Mesenchymal stem cell (in vitro differentiated cells and primary cell): Measurements from ENCODE around the gene MAP9.
"Not testable (repeated sequence)": the region's sequence is repeated elsewhere in the genome, so short reads cannot be mapped to it uniquely, and the experiment has no call there.

Source experiments
- DNase-seq: peaks from one replicate; pipeline ENCODE4 v3.0.0-alpha.2; 2013
- H2AFZ ChIP-seq: one replicate; pipeline ENCODE4 v1.6.1; 2013; ENCODE audit warnings: low read depth, mild to moderate bottlenecking, control low read depth, inconsistent platforms, low read length, moderate library complexity
- H2AK5ac ChIP-seq: 2 replicates; pipeline ENCODE4 v1.6.1; 2013; ENCODE audit warnings: low read length, moderate library complexity, mild to moderate bottlenecking, inconsistent platforms; ENCODE audit not compliant: severe bottlenecking
- H2BK120ac ChIP-seq: one replicate; pipeline ENCODE4 v1.6.1; 2013; ENCODE audit warnings: low read depth, mild to moderate bottlenecking, inconsistent platforms, low read length, moderate library complexity
- H2BK12ac ChIP-seq, 2 experiments: one replicate each; pipeline ENCODE4 v1.6.1; 2013; ENCODE audit warnings: inconsistent platforms in 2 of 2, low read length in 2 of 2, mild to moderate bottlenecking in 2 of 2, moderate library complexity in 2 of 2, control low read depth in 1 of 2
- H2BK15ac ChIP-seq: one replicate; pipeline ENCODE4 v1.6.1; 2013; ENCODE audit warnings: mild to moderate bottlenecking, low read depth, inconsistent platforms; ENCODE audit not compliant: poor library complexity, severe bottlenecking
- H2BK5ac ChIP-seq: 2 replicates; pipeline ENCODE4 v1.6.1; 2013; ENCODE audit warnings: low read depth, mild to moderate bottlenecking, low read length, control low read depth, inconsistent platforms; ENCODE audit not compliant: poor library complexity, severe bottlenecking
- H3K14ac ChIP-seq, 2 experiments: one replicate each; pipeline ENCODE4 v1.6.1; 2013; ENCODE audit warnings: inconsistent platforms in 2 of 2, low read length in 2 of 2, control low read depth in 1 of 2, mild to moderate bottlenecking in 1 of 2, moderate library complexity in 1 of 2
- H3K18ac ChIP-seq, 2 experiments: one replicate each; pipeline ENCODE4 v1.6.1; 2013; ENCODE audit warnings: inconsistent platforms in 2 of 2, low read length in 2 of 2, control low read depth in 1 of 2, low read depth in 1 of 2, mild to moderate bottlenecking in 1 of 2
- H3K23ac ChIP-seq, 2 experiments: one replicate each; pipeline ENCODE4 v1.6.1; 2013; ENCODE audit warnings: inconsistent platforms in 2 of 2, low read length in 2 of 2, mild to moderate bottlenecking in 2 of 2, moderate library complexity in 2 of 2, control low read depth in 1 of 2
- H3K27ac ChIP-seq: 2 replicates; pipeline ENCODE4 v1.5.1; 2013; ENCODE audit warnings: mild to moderate bottlenecking, moderate library complexity, low read length, control low read depth, inconsistent platforms; ENCODE audit not compliant: poor library complexity, severe bottlenecking
- H3K27me3 ChIP-seq, 2 experiments: 2 replicates each; pipeline versions ENCODE4 v1.6.1 to v1.7.0; 2013; ENCODE audit warnings: low read length in 2 of 2, mild to moderate bottlenecking in 2 of 2, moderate library complexity in 2 of 2, control low read depth in 1 of 2, inconsistent platforms in 1 of 2; ENCODE audit not compliant: control insufficient read depth in 1 of 2, insufficient read depth in 1 of 2
- H3K36me3 ChIP-seq, 2 experiments: 2 replicates each; pipeline versions ENCODE4 v1.6.1 to v1.7.0; 2013; ENCODE audit warnings: low read length in 2 of 2, control low read depth in 1 of 2, inconsistent platforms in 1 of 2, low read depth in 1 of 2, mild to moderate bottlenecking in 1 of 2; ENCODE audit not compliant: insufficient read depth in 2 of 2, control insufficient read depth in 1 of 2
- H3K4ac ChIP-seq, 2 experiments: one replicate each; pipeline ENCODE4 v1.6.1; 2013; ENCODE audit warnings: inconsistent platforms in 2 of 2, low read length in 2 of 2, mild to moderate bottlenecking in 2 of 2, moderate library complexity in 2 of 2, control low read depth in 1 of 2, low read depth in 1 of 2
- H3K4me1 ChIP-seq: 2 replicates; pipeline ENCODE4 v1.6.1; 2013; ENCODE audit warnings: low read depth, low read length, control low read depth; ENCODE audit not compliant: control insufficient read depth, insufficient read depth
- H3K4me2 ChIP-seq: 2 replicates; pipeline ENCODE4 v1.6.1; 2013; ENCODE audit warnings: low read length, mild to moderate bottlenecking, inconsistent platforms; ENCODE audit not compliant: poor library complexity, severe bottlenecking
- H3K4me3 ChIP-seq, 2 experiments: 2 replicates each; pipeline versions ENCODE4 v1.5.1 to v1.7.0; 2013; ENCODE audit warnings: low read length in 2 of 2, mild to moderate bottlenecking in 2 of 2, control low read depth in 1 of 2, low read depth in 1 of 2; ENCODE audit not compliant: insufficient read depth in 1 of 2
- H3K79me1 ChIP-seq: replicated peaks from 2 replicates; pipeline ENCODE4 v1.6.1; 2013; ENCODE audit warnings: mild to moderate bottlenecking, control low read depth, low read length, inconsistent platforms; ENCODE audit not compliant: poor library complexity, severe bottlenecking
- H3K9ac ChIP-seq: 2 replicates; pipeline ENCODE4 v1.7.0; 2013; ENCODE audit warnings: mild to moderate bottlenecking, low read length, moderate library complexity
- H3K9me3 ChIP-seq: 2 replicates; pipeline ENCODE4 v1.7.0; 2013; ENCODE audit warnings: mild to moderate bottlenecking, low read length; ENCODE audit not compliant: control insufficient read depth
- H4K8ac ChIP-seq: one replicate; pipeline ENCODE4 v1.6.1; 2013; ENCODE audit warnings: inconsistent platforms, mild to moderate bottlenecking, low read length, moderate library complexity
- H4K91ac ChIP-seq: one replicate; pipeline ENCODE4 v1.6.1; 2013; ENCODE audit warnings: mild to moderate bottlenecking, low read length, inconsistent platforms
- WGBS: methylation state at CpG from one replicate; pipeline ENCODE4 v1.1.7; 2013; ENCODE audit warnings: mixed read lengths; 5-methylcytosine and 5-hydroxymethylcytosine counted together

MAP9 gene

GRCh38 chr4:155322782-155323181, 54.0 kb downstream of the MAP9 start:
- no peak overlapping the region for H3K4me3 ChIP-seq
- H3K27me3 ChIP-seq = peaks cover 0 to 4% of the 10 kb centered on the region in 2 experiments
- H3K27ac ChIP-seq = no peak overlapping the region

GRCh38 chr4:155321006-155321405, 55.8 kb downstream of the MAP9 start:
- Histone ChIP-seq H3K4ac (no peak overlapping the region), H2BK5ac (no peak overlapping the region), H3K14ac (no peak overlapping the region), H3K4me3 (no peak overlapping the region), H3K27ac (no peak overlapping the region), H3K9ac (no peak overlapping the region), H3K9me3 (peaks cover 3% of the 10 kb centered on the region), H2BK120ac (no peak overlapping the region), H4K91ac (no peak overlapping the region), H3K79me1 (no peaks in the 10 kb centered on the region), H4K8ac (no peak overlapping the region), H3K18ac (no peak overlapping the region), H3K36me3 (no peaks in the 10 kb centered on the region), H2BK15ac (no peak overlapping the region), H3K4me1 (no peaks in the 10 kb centered on the region), H3K4me2 (no peak overlapping the region), H2BK12ac (no peak overlapping the region), H3K27me3 (peaks cover 0 to 4% of the 10 kb centered on the region in 2 experiments), H3K23ac (no peak overlapping the region), H2AFZ (no peak overlapping the region), H2AK5ac (no peak overlapping the region)
- no peak for DNase-seq

More at GRCh38 chr4:155322782-155323181, 54.0 kb downstream of the MAP9 start:
- Histone ChIP-seq H3K4me2 (no peak overlapping the region), H3K9ac (no peak overlapping the region), H3K36me3 (no peaks in the 10 kb centered on the region), H3K23ac (no peak overlapping the region), H2BK5ac (no peak overlapping the region), H2BK120ac (no peak overlapping the region), H2AFZ (no peak overlapping the region), H2AK5ac (no peak overlapping the region), H3K79me1 (no peaks in the 10 kb centered on the region), H4K91ac (no peak overlapping the region), H3K14ac (no peak overlapping the region), H3K18ac (no peak overlapping the region), H3K4ac (no peak overlapping the region), H2BK15ac (no peak overlapping the region), H2BK12ac (no peak overlapping the region), H4K8ac (no peak overlapping the region), H3K9me3 (peaks cover 3% of the 10 kb centered on the region), H3K4me1 (no peaks in the 10 kb centered on the region)
- WGBS = 63% methylated on average over 2 of the region's 2 CpGs
- DNase-seq = no peak

- H3K27ac ChIP-seq = no peak overlapping the region
- WGBS = 69% methylated on average over 1 of the region's 1 CpG
- H3K14ac ChIP-seq = no peak overlapping the region
- no peak overlapping the region for H2BK5ac ChIP-seq
- H2BK12ac ChIP-seq = no peak overlapping the region
- H3K4me1 ChIP-seq = no peaks in the 10 kb centered on the region
- no peak overlapping the region for H3K4me2 ChIP-seq
- H2BK120ac ChIP-seq = no peak overlapping the region
- no peak overlapping the region for H3K23ac ChIP-seq
- no peaks in the 10 kb centered on the region for H3K79me1 ChIP-seq
- H2AFZ ChIP-seq = no peak overlapping the region
- peaks cover 0 to 4% of the 10 kb centered on the region in 2 experiments for H3K27me3 ChIP-seq
- H3K36me3 ChIP-seq = no peaks in the 10 kb centered on the region
- no peak overlapping the region for H3K4ac ChIP-seq
- peaks cover 3% of the 10 kb centered on the region for H3K9me3 ChIP-seq
- no peak overlapping the region for H4K8ac ChIP-seq
- no peak for DNase-seq
- H3K4me3 ChIP-seq = no peak overlapping the region
- no peak overlapping the region for H3K9ac ChIP-seq
- H3K18ac ChIP-seq = no peak overlapping the region
- H4K91ac ChIP-seq = no peak overlapping the region
- H2AK5ac ChIP-seq = no peak overlapping the region
- H2BK15ac ChIP-seq = no peak overlapping the region
Measured at GRCh38 chr4:155319516-155319915, 57.2 kb downstream of the MAP9 start.

GRCh38 chr4:155312027-155312426, 64.7 kb downstream of the MAP9 start:
- not testable (repeated sequence) for H2BK120ac ChIP-seq, H4K8ac ChIP-seq, H3K4ac ChIP-seq, H3K36me3 ChIP-seq, DNase-seq, H3K9ac ChIP-seq, H3K79me1 ChIP-seq, H3K14ac ChIP-seq, H3K4me2 ChIP-seq, H3K18ac ChIP-seq, H2AK5ac ChIP-seq, H2BK12ac ChIP-seq, H2BK15ac ChIP-seq, H3K4me3 ChIP-seq, H2BK5ac ChIP-seq, H4K91ac ChIP-seq, H3K27me3 ChIP-seq, H3K23ac ChIP-seq, H3K4me1 ChIP-seq, H3K27ac ChIP-seq, H3K9me3 ChIP-seq, H2AFZ ChIP-seq
- WGBS = 86% methylated on average over 4 of the region's 5 CpGs
